Stomach (tissue), 4 donors: ENCODE measurements around the gene STRIP2.

Source experiments
- CTCF ChIP-seq, 7 experiments: fragments of 450-650 bp in 4 of 7; fragments of 200-600 bp in 3 of 7; sonication (generic) in 3 of 7; IDR thresholded peaks; one replicate each; pipeline ENCODE4 v1.5.1; 2016 to 2019; ENCODE audit warnings: antibody characterized with exemption in 7 of 7, control low read depth in 2 of 7, mild to moderate bottlenecking in 1 of 7
- EP300 ChIP-seq: sonication (generic); formaldehyde crosslinking; IDR thresholded peaks from one replicate; pipeline ENCODE4 v1.6.1; 2017; ENCODE audit warnings: antibody characterized with exemption
- POLR2A ChIP-seq, 4 donors: fragments of 450-650 bp; IDR thresholded peaks; one replicate each; pipeline ENCODE4 v1.6.1; 2016; ENCODE audit warnings: antibody characterized with exemption in 4 of 4, control low read depth in 2 of 4, mild to moderate bottlenecking in 1 of 4, moderate library complexity in 1 of 4

- TF ChIP-seq CTCF (IDR thresholded peaks at IDR 0.05): no peak
- no peak for TF ChIP-seq POLR2A (IDR thresholded peaks at IDR 0.05)
- no peak for TF ChIP-seq EP300
Measured at GRCh38 chr7:129513546-129513945, 79.3 kb downstream of the STRIP2 start.
